ENCODE results near the gene LLGL2.

Gene LLGL2

GRCh38 chr17:75492555-75493168 lies 32.8 kb upstream of the LLGL2 start:
- DNase-seq (ENCODE audit: low spot score), result no peak

GRCh38 chr17:75493476-75494129 lies 31.9 kb upstream of the LLGL2 start:
- DNase-seq (ENCODE audit: low spot score), result no peak

DNA sequence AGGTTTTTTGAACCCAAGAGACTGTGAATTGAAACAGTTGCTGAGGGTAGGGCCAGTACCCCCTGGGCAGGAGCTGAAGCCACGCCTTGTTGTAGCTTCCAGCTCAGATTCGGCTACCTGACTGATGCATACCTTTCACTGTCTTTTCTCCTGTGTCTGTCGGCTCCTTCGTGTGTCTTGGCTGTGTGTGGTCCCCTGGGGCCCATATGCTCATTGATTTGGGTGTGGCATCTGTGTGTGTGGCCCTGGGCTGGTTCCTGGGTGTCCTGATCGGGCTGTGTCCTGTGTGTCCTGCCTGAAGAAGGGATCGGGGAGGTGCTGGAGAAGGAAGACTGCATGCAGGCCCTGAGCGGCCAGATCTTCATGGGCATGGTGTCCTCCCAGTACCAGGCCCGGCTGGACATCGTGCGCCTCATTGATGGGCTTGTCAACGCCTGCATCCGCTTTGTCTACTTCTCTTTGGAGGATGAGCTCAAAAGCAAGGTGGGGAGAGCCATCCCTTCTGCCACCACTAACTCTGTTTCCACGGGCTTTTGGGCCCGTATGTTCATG lies 31.1 kb upstream of the LLGL2 start:
- DNase-seq (ENCODE audit: low spot score), result no peak

- no peak for DNase-seq (ENCODE audit: low spot score)
Observed at GRCh38 chr17:75496005-75496404, 29.5 kb upstream of the LLGL2 start.

- no peak for DNase-seq (ENCODE audit: low spot score)
Observed at GRCh38 chr17:75498039-75498725, 27.3 kb upstream of the LLGL2 start.

DNA sequence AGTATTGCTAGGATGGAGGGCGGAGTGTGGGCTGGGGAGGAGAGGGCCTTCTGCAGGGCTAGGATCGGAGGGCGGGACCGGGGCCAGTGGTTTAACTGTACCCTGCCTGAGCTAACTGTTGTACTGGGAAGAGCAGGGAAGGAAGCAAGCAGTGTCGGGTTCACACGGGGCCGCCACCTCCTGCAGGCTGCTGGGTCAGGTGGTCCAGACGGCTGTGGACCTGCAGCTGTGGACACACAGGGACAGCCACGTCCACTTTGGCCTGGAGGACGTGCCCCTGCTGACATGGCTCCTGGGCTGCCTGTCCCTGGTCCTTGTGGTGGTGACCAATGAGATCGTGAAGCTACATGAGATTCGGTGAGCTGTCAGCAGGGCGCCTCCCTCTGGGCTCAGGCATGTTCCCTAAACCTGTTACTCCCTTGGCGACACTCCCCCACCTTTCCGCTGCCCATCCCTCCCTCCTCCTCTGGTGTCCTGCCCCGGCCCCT lies 26.7 kb upstream of the LLGL2 start:
- DNase-seq (ENCODE audit: low spot score), result no peak

DNA sequence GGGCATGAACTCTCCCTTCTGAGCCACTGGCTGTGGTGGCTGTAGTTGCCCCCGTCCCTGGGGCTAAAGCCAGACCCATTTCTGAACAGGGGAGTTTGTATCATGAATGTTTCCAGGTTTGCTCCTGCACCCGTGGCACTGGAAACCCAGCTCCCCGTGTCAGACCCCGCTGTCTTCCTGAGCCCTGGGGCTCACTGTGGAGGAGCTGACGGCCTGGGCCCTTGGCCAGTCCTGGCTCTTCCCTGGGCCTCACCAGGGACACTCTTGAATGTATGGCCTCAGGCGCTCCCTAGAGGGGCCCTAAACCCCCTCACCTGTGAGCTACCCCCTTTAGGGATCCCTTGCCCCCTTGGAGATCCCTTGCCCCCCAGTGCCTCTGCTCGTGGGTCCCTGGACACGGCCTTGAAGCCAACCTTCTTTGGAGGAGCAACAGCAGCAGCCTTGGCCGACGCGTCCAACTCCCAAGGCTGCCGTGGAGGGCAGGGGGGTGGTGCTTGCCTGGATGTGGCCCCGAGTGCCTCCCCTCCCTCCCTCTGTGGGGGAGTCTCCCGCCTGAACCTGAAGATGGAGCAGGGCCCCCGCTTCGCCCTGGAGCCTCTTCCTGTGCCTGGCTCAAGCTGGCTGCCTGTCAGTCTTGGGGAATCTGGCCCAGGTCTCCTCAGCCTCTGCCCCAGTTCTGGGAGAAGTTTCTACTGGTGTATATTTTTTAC lies 26.0 kb upstream of the LLGL2 start:
- no peak for DNase-seq (ENCODE audit: low spot score)

GRCh38 chr17:75500419-75501216 lies 24.9 kb upstream of the LLGL2 start:
- no peak for DNase-seq (ENCODE audit: low spot score)

GRCh38 chr17:75501378-75502071 lies 24.0 kb upstream of the LLGL2 start:
- DNase-seq (ENCODE audit: low spot score), result no peak

- no peak for DNase-seq (ENCODE audit: low spot score)
Observed at GRCh38 chr17:75502072-75502720, 23.3 kb upstream of the LLGL2 start.

DNA sequence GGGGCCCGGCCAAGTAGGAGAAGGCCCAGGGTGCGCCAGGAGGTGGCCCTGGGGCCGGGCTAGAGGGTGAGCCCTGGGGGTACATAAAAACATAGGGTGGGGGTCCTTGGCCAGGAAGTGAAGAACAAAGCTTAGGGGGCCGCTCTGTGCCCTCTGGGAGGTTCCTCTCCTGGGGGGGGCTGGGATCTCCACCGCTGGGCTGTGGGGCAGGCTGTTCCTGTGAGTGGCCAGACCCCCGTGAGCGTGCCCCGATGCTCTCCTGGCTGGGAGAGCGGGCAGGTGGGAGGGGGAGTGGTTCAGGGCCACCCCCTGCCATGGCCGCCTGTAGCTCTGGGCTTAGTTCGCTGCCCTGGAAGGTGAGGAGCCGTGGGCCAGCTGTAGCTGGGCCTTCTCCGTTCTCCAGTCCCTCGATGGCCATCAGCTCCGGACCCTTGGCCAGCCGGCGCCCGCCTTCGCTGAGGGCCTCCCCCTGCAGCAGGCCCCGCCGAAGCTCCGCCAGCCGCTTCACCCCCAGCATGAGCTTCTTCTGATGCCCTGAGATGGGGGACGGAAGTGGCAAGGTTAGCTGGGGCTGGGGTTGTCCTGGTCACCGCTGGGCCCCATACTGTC lies 22.7 kb upstream of the LLGL2 start:
- no peak for DNase-seq (ENCODE audit: low spot score)

DNA sequence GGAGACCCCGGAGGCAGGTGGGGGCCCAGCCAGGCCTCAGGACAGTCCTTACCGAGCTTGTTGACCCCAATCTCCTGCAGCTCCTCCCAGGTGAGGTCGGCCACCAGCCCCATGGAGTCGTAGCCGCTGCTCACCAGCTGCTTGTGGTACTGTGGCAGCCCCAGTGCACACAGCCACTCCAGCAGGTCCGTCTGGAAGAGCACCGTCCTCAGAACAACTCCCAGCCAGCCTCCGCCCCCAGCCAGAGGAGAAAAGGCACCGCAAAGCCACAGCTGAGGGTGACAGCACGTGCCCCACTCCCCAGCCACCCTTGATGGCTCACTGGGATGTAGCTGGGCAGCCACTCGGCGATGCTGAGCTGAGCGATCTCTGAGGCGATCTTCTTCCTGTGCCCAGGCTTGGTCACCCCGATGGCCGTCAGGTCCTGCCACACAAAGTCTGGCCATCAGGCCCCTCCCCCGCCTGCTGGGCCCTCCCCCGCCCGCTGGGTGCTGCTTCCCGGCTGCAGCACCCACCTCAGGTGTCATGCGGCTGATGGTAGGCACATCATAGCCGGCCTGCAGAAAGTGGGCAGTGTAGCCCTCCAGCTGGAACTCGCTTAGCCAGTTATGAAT lies 22.1 kb upstream of the LLGL2 start:
- no peak for DNase-seq (ENCODE audit: low spot score)

DNA sequence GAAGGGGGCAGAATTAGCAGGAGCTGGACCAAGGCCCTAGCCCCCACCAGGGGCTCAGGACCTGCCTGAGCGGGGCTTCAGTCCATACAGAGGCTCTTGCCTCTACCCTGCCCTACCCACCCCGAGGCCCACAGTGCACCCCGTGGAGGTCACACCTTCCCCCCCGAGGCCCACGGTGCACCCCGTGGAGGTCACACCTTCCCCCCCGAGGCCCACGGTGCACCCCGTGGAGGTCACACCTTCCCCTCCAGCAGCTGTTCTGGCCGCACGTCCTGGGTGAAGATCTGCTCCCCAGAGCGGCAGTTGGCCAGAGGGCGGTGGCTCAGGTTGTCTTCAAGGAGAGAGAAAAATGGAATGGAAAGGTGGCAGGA lies 21.5 kb upstream of the LLGL2 start:
- DNase-seq (ENCODE audit: low spot score), result no peak

- DNase-seq (ENCODE audit: low spot score), result peak; percentile 49
Observed at GRCh38 chr17:75504347-75505151, 20.9 kb upstream of the LLGL2 start.

DNA sequence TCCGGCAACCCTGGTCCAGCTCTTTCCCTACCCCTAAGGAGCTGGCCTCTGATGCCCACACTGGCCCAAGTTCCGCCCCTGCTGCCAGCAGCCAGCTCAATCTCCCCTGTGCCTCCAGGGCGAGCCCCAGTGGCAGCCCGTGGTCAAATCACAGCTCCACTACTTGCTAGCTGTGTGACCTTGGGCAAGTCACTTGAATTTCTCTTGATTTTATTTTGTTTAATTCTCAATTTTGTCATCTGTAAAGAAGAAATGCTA lies 20.4 kb upstream of the LLGL2 start:
- DNase-seq (ENCODE audit: low spot score), result no peak

- DNase-seq (ENCODE audit: low spot score), result no peak
Observed at GRCh38 chr17:75505640-75506039, 19.9 kb upstream of the LLGL2 start.

DNA sequence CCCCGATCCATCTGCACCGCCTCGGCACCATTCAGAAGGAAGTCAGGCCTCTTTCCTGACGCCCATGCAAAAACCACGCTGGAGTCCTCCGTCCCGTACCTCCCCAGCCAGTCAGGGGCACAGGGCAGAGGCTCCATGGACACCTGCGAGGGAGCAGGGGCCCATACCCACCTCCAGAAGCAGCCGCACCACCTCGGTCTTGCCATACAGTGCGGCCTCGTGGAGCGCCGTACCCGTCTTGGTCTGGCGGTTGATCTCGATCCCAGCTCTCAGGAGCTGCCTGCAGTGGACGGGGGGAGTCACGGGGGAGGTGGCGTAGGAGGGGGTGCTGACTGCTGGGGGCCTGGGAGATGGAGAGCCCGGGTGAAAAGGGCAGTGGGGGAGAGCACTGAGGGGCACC lies 19.4 kb upstream of the LLGL2 start:
- DNase-seq (ENCODE audit: low spot score), result no peak

DNA sequence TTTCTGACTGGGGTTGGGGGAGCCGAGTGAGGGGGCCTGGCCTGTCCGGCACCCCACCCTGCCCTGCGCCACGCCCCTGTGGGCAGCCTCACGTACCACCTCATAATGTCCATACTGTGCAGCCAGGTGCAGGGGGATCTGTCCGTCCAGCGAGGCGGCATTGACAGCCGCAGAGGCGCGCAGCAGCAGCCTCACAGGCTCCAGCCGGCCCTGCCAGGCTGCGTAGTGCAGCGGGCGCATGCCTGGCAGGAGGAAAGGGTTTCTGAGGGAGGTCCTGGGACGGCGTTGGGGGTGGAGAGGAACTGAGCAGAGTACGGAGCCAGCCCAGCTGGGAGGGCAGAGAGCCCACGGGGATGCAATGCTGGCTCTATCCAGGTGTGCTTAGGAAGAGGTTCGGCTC lies 18.6 kb upstream of the LLGL2 start:
- DNase-seq (ENCODE audit: low spot score), result no peak

Measured in SW480 (cell line).